Brain pericyte (primary cell): ENCODE results near the gene STK24.

ENCODE experiments used
- DNase-seq: peaks from one replicate; pipeline ENCODE4 v3.0.0-alpha.2; 2012; ENCODE audit warnings: low read depth, low spot score

STK24 gene

GRCh38 chr13:98452851-98453843, 123.8 kb downstream of the STK24 start:
- DNase-seq = no peak

DNA sequence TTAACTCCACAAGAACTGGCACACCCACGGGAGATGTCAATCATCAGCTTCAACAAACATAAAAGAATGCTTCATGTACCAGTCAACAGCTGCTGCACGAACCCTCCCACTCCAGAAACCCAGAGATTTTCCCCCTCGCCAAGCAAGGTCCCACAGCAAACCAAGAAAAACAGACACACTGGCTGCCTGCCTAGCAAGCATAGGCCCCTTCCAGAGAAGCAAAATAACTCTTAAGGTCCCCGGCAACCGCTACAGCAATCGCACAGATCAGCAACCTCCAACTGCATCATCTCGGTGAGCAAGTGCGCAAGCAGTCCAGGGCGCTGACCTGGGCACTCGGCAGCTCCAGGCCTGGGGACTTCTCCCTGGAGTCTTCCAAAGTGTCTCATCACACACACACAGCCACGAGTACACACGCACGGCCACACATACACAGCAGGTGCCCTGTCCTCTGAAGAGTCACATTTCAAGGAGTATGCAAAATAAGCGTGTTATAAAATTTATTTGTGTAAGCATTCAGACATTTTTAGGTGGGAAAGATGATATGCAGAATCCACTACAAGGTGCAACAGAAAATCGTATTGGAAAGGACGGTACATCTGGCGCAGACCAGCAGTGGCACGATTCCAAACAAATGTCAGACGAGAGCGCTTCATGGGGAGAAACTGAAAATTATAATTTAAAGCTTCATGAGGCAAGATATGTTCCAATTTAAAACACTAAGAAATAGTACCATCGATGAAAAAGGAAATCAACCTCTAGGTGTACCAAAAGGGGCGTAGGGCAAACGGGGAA, 125.0 kb downstream of the STK24 start:
- DNase-seq = peak; percentile 93

- DNase-seq = no peak
Observed at GRCh38 chr13:98450539-98451111, 126.3 kb downstream of the STK24 start.

GRCh38 chr13:98450026-98450425, 126.9 kb downstream of the STK24 start:
- no peak for DNase-seq

- no peak for DNase-seq
Observed at GRCh38 chr13:98449273-98449672, 127.6 kb downstream of the STK24 start.

DNA sequence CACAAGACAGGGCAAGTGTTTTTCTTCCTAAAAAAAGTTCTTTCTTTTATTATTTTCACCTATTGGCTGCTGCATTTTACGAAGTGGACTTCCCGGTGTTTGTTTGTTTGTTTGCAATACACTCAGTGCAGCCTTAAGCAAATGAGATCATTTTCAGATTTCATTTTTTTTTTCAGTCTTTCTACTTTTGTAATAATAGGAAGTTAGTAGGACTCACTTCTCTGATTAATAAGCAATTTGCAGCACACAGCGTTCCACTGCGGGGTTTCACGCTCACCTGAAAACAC, 128.3 kb downstream of the STK24 start:
- DNase-seq = no peak

DNA sequence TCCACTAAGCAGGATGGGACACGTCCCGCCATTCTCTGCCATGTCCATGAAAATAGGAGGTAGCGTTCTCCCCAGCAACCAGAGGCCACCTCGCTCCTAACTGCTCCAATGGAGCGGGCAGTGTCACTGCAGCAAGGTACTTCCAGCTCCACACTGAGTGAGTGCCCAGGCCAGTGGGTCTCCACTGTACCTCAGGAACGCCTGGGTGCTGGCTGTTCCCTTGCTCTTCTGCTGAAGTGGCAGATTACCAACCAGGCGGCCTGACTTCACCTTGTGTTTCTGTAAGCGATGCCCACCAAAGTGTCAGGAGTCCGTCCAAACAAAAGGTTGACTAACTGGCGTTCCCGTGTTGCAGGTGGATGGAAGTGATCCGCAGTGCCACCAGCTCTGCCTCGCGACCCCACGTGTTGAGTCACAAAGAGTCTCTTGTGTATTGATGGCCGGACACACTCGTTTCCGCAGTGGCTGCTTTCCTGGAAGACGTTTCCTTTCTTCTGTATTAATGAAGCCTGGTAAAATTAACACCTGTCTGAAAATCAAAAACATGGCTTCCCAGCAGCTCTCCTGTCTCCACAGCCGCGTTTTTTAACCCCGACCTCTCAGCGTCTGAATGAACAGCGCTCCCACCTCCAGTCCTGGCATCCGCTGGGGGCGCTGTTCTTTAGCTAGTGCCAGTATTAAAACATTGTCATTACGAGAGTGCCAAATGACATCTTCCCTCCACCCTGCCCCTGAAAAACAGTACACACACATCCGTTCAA, 128.8 kb downstream of the STK24 start:
- DNase-seq = no peak

- DNase-seq = no peak
Observed at GRCh38 chr13:98447130-98447529, 129.8 kb downstream of the STK24 start.

DNA sequence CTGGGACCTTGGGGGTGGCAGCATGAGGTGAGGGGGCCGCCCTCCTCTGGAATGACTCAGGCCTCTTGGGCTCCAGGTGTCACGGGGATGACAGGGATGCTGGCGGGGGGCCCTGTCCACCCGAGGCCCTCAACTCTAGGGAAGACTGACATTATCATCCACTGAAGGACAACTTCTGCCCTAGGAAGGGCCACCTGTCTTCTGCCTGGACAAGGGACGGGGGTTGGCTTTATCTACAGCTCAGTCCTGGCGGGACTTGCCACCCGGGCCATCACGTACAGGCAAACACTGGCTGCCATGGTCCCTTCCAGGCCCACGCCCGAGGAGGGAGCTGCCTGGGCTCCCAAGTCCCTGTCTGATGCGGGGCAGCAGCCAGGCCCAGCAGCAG, 130.7 kb downstream of the STK24 start:
- no peak for DNase-seq

- no peak for DNase-seq
Observed at GRCh38 chr13:98445340-98446233, 131.3 kb downstream of the STK24 start.

GRCh38 chr13:98444381-98444780, 132.5 kb downstream of the STK24 start:
- DNase-seq = no peak

GRCh38 chr13:98443800-98444325, 133.0 kb downstream of the STK24 start:
- no peak for DNase-seq

- DNase-seq = no peak
Observed at GRCh38 chr13:98443329-98443728, 133.6 kb downstream of the STK24 start.

- no peak for DNase-seq
Observed at GRCh38 chr13:98442391-98443230, 134.3 kb downstream of the STK24 start.

GRCh38 chr13:98441056-98441676, 135.7 kb downstream of the STK24 start:
- no peak for DNase-seq

DNA sequence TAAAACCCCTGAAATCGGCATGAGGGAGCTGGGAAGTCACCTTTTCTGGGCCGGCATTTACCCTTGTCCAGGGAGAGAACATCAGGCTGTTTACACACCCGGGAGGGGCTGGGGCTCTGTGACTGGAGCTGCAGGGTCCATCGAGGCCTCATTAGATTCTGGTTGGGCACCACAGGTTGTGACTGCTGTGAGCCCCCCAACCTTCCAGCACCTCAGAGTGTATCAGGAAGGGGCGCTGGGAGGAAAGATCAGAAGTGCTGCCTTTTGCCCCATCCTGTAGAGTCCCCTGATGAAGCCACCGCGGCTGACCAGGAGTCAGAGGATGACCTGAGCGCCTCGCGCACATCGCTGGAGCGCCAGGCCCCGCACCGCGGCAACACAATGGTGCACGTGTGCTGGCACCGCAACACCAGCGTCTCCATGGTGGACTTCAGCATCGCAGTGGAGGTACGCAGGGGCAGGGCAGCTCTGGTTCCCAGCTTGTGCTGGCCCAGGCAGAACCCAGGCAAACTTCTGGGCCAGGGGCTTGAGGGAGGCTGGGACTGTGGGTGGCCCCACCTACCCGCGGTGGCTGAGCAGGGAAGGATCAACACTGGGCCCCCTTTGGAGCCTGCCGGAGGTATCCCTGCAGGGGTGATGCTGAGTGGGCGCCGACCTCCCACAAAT, 136.4 kb downstream of the STK24 start:
- no peak for DNase-seq

GRCh38 chr13:98439896-98440295, 137.0 kb downstream of the STK24 start:
- no peak for DNase-seq

DNA sequence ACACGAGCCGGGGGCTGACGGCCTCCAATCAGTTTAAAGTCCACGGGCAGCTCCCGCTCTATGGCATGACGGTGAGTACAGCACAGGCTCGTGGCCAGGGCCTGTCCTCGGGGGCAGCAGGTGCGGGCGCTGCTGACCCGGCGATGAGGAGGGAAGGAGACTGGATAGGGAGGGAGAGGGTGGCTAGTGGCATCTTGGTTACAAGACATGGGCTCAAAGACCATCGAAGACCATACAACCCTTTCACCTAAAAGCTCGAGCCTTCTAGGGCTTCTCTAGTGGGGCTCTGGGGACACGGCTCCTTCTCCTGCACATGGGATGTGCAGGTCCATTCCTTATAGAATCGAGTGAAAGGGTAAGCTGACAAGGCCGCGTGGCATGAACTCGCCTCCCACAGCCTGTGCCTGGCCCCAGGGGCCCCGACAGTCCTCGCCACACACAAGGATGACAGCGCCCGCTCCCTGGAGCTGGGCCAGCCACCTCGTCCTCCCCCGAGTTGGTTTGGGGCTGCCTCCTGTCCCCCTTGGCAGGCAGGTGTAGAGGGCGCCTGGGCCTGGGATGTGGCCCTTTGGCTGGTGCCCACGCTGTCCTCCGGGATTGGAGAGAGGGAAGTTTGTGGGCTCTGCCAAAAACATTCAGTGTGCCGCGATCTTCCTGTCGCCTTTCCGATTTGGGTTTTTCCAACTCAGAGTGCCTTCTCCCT, 137.6 kb downstream of the STK24 start:
- no peak for DNase-seq
